ENCODE data around the gene ZAP70.

DNA sequence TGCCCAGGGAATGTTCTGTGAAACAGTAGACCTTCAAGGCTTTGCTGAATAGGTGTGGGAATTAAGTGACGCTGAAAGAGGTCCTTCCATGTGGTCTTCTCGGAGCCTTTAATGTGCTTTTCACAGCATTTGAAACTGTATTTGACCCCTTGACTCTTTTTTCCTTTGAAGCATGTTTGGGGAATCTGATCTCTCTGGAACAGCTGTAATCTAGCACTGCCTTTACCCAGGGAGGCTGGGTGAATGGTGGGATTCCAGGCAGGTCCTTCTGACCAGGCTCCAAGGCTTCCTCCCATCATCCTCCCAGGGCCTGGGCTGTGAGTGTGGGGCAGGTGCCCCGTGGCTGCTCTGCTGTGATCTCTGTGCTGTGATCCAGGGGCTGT is 4.2 kb downstream of the ZAP70 start:
- TF ChIP-seq, protein P1, sequence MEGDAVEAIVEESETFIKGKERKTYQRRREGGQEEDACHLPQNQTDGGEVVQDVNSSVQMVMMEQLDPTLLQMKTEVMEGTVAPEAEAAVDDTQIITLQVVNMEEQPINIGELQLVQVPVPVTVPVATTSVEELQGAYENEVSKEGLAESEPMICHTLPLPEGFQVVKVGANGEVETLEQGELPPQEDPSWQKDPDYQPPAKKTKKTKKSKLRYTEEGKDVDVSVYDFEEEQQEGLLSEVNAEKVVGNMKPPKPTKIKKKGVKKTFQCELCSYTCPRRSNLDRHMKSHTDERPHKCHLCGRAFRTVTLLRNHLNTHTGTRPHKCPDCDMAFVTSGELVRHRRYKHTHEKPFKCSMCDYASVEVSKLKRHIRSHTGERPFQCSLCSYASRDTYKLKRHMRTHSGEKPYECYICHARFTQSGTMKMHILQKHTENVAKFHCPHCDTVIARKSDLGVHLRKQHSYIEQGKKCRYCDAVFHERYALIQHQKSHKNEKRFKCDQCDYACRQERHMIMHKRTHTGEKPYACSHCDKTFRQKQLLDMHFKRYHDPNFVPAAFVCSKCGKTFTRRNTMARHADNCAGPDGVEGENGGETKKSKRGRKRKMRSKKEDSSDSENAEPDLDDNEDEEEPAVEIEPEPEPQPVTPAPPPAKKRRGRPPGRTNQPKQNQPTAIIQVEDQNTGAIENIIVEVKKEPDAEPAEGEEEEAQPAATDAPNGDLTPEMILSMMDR (IDR thresholded peaks at IDR 0.05), result no peak
- no peak for TF ChIP-seq POLR2A (IDR thresholded peaks at IDR 0.05)
